HEK293T (cell line): ENCODE results near the gene UPF2.

Experiments used
- CTCF ChIA-PET: fragments of 350-600 bp; formaldehyde crosslinking; extraction: SDS; loops from one replicate; lab custom pipeline; 2021; ENCODE audit warnings: antibody characterized with exemption, inconsistent platforms; lab: Yijun Ruan, JAX
- POLR2A ChIA-PET: fragments of 350-600 bp; formaldehyde crosslinking; extraction: SDS; loops from one replicate; lab custom pipeline; 2020; ENCODE audit warnings: antibody characterized with exemption, inconsistent platforms; lab: Yijun Ruan, JAX
- DNase-seq: peaks from one replicate; pipeline ENCODE4 v3.0.0; 2012; ENCODE audit warnings: mixed read lengths; ENCODE audit errors: extremely low spot score
- ARNT ChIP-seq: fragments of 450-650 bp; IDR thresholded peaks from 2 replicates; pipeline ENCODE4 v1.6.1; 2017; ENCODE audit warnings: mild to moderate bottlenecking
- BHLHE40 ChIP-seq: fragments of 450-650 bp; IDR thresholded peaks from 2 replicates; pipeline ENCODE4 v1.6.1; 2016; ENCODE audit warnings: mild to moderate bottlenecking, moderate library complexity, borderline replicate concordance
- CTBP1 ChIP-seq: fragments of 450-650 bp; IDR thresholded peaks from 2 replicates; pipeline ENCODE4 v1.6.1; 2016; ENCODE audit warnings: borderline replicate concordance
- ELF4 ChIP-seq: fragments of 450-650 bp; IDR thresholded peaks from 2 replicates; pipeline ENCODE4 v1.6.1; 2017; ENCODE audit warnings: antibody characterized with exemption
- FOXA1 ChIP-seq: fragments of 450-650 bp; IDR thresholded peaks from 2 replicates; pipeline ENCODE4 v1.6.1; 2016; ENCODE audit warnings: mild to moderate bottlenecking
- FOXK2 ChIP-seq: fragments of 450-650 bp; IDR thresholded peaks from 2 replicates; pipeline ENCODE4 v1.6.1; 2016; ENCODE audit warnings: mild to moderate bottlenecking
- FOXM1 ChIP-seq: fragments of 450-650 bp; IDR thresholded peaks from 2 replicates; pipeline ENCODE4 v1.6.1; 2017; ENCODE audit warnings: mild to moderate bottlenecking, borderline replicate concordance
- HDGF ChIP-seq: fragments of 450-650 bp; IDR thresholded peaks from 2 replicates; pipeline ENCODE4 v1.6.1; 2017; ENCODE audit warnings: antibody characterized with exemption, borderline replicate concordance
- L3MBTL2 ChIP-seq: fragments of 450-650 bp; conservative IDR thresholded peaks from 2 replicates; pipeline ENCODE4 v1.6.1; 2016; ENCODE audit warnings: mild to moderate bottlenecking
- LEF1 ChIP-seq: fragments of 450-650 bp; IDR thresholded peaks from 2 replicates; pipeline ENCODE4 v1.6.1; 2017; ENCODE audit warnings: mild to moderate bottlenecking, borderline replicate concordance
- SP1 ChIP-seq: fragments of 450-650 bp; IDR thresholded peaks from 2 replicates; pipeline ENCODE4 v1.6.1; 2017
- SUZ12 ChIP-seq: fragments of 450-650 bp; IDR thresholded peaks from 2 replicates; pipeline ENCODE4 v1.6.1; 2016; ENCODE audit warnings: mild to moderate bottlenecking
- TARDBP ChIP-seq: fragments of 450-650 bp; IDR thresholded peaks from 2 replicates; pipeline ENCODE4 v1.6.1; 2016
- ZNF384 ChIP-seq: fragments of 450-650 bp; IDR thresholded peaks from 2 replicates; pipeline ENCODE4 v1.6.1; 2016
- TF ChIP-seq, protein P1 (sequence below): fragments of 450-650 bp; IDR thresholded peaks from 2 replicates; pipeline ENCODE4 v1.6.1; 2016

The UPF2 gene

DNA sequence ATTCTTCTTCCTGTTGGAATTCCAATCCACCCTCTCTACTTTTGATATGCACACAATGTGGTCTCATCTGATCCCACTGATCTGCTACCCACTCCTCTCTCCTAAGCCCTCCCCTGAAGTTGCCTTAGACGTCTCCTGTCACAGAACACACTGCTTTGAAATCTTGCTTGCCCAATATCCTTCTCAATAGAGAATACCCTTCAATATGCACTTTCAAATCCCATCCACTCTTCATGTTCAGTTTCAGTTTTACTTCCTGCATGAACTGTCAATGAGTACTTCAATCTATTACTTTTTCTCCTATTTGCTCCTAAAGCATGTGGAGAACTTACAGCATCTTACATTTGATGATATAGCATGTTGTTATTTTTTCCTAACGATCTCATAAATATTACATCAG lies 93.5 kb downstream of the UPF2 start:
- no peak for DNase-seq
- TF ChIP-seq ARNT (no peak), HDGF (no peak), SUZ12 (no peak), ELF4 (no peak), L3MBTL2 (no peak), LEF1 (no peak), CTBP1 (no peak), FOXK2 (no peak), TARDBP (no peak)
- TF ChIP-seq, protein P1, sequence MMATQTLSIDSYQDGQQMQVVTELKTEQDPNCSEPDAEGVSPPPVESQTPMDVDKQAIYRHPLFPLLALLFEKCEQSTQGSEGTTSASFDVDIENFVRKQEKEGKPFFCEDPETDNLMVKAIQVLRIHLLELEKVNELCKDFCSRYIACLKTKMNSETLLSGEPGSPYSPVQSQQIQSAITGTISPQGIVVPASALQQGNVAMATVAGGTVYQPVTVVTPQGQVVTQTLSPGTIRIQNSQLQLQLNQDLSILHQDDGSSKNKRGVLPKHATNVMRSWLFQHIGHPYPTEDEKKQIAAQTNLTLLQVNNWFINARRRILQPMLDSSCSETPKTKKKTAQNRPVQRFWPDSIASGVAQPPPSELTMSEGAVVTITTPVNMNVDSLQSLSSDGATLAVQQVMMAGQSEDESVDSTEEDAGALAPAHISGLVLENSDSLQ = no peak
- POLR2A ChIA-PET = no interaction called here
- CTCF ChIA-PET = no interaction called here

DNA sequence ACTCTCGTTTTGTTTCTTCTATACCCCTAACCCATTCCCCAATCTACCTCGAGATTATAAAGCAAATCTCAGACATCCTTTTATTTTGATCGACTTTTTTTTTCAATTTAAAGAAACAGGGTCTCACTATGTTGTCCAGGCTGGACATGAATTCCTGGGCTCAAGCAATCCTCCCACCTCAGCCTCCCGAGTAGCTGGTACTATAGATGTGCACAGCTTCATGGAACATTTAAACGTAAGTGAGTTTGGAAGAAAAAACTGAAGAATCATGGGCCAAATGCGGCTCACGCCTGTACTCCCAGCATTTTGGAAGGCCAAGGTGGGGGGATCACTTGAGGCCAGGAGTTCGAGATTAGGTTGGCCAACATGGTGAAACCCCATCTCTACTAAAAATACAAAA lies 96.0 kb downstream of the UPF2 start:
- CTCF ChIA-PET = no interaction called here
- TF ChIP-seq SP1 (no peak), FOXA1 (no peak), SUZ12 (no peak), ARNT (no peak), ELF4 (no peak), CTBP1 (no peak), TARDBP (no peak), LEF1 (no peak), FOXM1 (no peak)
- TF ChIP-seq, protein P1 = no peak
- DNase-seq = no peak
- POLR2A ChIA-PET = no interaction called here

DNA sequence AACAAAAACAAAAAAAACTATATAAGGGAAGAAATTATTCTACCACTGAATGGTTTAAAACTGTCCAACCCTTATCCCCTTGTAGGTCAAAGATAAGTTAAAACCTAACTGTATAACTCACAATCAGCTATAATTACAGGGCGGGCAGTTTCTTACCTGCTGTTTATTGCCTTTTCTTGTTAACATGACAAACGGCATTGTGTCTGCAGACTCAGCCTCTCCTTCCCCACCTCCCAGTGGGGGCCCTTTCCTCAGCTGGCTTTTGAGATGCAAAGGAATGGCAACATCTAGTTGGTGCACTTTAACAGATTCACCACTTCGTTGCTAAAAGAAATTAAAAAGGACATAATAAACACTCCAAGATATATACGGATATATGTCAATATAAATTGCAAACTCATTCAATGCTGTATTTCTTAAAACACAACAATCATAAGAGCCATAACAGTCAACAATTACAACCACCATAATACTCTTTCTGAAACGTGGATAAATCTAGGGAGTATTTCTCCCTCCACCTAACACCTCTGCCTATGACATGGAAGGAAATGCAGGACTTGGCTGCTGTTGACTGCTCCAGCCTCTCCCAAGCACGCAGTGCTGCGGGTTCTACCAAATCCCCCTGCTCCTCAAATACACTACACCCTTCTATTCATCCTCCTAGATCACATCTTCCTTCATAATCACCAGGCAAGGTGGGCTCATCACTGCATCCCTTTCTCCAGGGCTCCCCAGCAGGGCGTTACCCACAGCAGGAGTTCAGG lies 106.0 kb downstream of the UPF2 start:
- POLR2A ChIA-PET = no interaction called here

DNA sequence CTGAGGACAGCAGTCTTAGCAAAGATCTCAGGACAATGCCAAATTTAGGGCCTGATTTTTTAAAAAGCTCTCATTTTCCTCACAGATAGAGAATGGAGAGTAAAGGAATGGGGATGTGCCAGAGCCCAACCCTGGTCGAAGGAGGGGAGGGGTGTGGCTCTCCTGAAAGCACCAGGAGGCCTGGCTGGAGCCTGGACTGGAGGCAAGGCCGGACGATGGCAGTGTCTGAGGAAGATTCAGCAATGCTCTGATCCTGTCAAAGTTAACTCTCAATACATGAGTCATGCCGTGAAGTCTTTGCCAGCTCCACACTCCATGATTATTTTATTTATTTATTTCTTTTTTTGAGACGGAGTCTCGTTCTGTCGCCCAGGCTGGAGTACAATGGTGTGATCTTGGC lies 108.3 kb downstream of the UPF2 start:
- no peak for TF ChIP-seq HDGF
- no peak for TF ChIP-seq CTBP1
- TF ChIP-seq FOXA1 = no peak
- TF ChIP-seq FOXM1 = no peak
- no peak for TF ChIP-seq ARNT
- ChIA-PET POLR2A (no interaction called here), CTCF (interaction anchor here (0.8 kb wide), 1 partner anchor 689 kb away, joined by 3 read pairs; no protein-coding TSS in a partner anchor)
- DNase-seq = no peak

More for the DNA sequence above, 106.0 kb downstream of the UPF2 start:
- CTCF ChIA-PET = no interaction called here
- DNase-seq = no peak
- no peak for TF ChIP-seq FOXM1
- TF ChIP-seq TARDBP = no peak

DNA sequence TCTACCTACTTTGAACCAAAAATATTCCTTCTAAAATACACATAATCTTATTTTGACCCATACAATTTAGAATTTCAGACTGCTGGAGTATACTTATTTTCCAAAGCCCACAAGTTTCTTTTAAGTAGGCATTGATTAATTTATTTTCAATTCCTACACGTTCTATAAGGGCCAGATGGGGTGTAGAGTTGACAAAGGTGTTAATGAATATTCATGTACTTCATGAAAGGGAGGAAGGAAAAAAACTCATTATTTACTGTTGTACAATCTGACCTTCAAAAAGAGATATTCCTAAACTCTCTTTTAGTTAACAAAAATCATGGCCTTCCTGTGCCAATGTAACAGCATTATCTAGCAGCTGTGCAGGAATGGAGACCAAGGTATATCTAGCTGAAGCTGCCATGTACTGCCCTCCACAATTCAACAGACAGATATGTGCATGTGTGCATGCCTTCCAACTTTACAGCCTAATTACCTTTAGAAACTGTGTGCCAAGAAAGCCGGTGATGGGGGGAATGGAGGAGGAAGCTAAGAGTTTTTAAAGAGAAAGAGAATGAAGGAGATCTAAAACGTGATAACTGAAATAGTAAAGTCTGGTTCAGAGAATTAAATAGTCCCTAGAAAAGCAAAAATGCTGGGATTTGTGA lies 108.9 kb downstream of the UPF2 start:
- ChIA-PET POLR2A (no interaction called here), CTCF (interaction anchor here (0.8 kb wide), 1 partner anchor 690 kb away, joined by 3 read pairs; no protein-coding TSS in a partner anchor)
- DNase-seq = no peak
- TF ChIP-seq FOXA1 = no peak
- no peak for TF ChIP-seq BHLHE40
- no peak for TF ChIP-seq SP1
- TF ChIP-seq FOXK2 = no peak
- no peak for TF ChIP-seq L3MBTL2
- no peak for TF ChIP-seq LEF1
- TF ChIP-seq SUZ12 = no peak
- no peak for TF ChIP-seq ELF4
- no peak for TF ChIP-seq ARNT
- no peak for TF ChIP-seq FOXM1
- TF ChIP-seq ZNF384 = no peak
- TF ChIP-seq, protein P1 = no peak
- TF ChIP-seq TARDBP = no peak
- TF ChIP-seq HDGF = no peak

DNA sequence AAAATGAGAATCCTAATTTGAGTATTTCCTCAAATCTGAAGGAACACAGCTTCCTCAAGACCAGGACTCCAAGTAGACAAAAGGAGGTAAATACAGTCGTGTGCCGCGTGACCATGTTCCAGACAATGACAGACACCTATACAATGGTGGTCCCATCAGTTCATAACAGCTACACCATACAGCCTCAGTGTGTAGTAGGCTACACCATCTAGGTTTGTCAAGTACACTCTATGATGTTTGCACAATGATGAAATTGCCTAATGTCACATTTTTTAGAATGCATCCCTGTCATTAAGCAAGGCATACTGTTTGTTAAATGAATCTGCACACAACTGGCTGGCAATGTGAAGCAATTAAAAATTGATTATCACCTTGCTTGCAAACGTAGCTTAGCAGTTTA lies 111.6 kb downstream of the UPF2 start:
- POLR2A ChIA-PET = no interaction called here

More for the DNA sequence above, 111.6 kb downstream of the UPF2 start:
- CTCF ChIA-PET = no interaction called here
- no peak for DNase-seq
- TF ChIP-seq LEF1 (no peak), ZNF384 (no peak), HDGF (no peak), L3MBTL2 (no peak), CTBP1 (no peak)
- TF ChIP-seq, protein P1 = no peak
